Measurements from ENCODE around the gene HIP1R.

DNA sequence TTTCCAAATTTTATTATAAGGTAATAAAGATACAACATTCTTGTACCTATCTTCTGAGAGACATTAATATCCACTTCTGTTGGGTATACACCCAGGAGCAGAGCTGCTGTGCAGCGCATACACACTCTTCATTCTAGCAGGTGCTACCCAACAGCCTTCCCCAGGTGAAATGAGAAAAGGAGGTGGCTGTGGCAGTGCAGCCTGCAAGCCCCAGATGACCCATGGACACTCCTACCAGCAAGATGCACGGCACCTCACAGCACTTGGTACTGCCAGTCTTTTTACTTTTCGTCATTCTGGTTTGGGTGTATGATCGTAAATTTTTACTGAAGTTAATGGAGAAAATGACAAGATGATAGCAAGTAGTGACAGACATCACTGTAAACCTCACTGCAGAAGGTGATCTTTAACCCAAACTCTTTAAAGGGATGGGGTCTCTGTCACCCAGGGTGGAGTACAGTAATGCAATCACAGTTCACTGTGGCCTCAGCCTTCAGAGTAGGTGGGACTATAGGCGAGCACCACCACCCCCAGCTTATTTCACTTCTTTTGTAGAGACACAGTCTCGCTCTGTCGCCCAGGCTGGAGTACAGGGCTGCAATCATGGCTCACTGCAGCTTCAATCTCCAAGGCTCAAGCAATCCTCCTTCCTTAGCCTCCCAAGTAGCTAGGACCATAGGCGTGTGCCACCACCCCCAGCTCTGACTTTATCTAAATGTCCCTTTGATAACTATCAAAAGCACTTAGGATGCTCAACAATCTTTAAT is 34.1 kb downstream of the HIP1R start:
- TF ChIP-seq TCF7L2 (IDR thresholded peaks at IDR 0.05; ENCODE audit: low read depth, low read length) = no peak
- TF ChIP-seq, protein P1, sequence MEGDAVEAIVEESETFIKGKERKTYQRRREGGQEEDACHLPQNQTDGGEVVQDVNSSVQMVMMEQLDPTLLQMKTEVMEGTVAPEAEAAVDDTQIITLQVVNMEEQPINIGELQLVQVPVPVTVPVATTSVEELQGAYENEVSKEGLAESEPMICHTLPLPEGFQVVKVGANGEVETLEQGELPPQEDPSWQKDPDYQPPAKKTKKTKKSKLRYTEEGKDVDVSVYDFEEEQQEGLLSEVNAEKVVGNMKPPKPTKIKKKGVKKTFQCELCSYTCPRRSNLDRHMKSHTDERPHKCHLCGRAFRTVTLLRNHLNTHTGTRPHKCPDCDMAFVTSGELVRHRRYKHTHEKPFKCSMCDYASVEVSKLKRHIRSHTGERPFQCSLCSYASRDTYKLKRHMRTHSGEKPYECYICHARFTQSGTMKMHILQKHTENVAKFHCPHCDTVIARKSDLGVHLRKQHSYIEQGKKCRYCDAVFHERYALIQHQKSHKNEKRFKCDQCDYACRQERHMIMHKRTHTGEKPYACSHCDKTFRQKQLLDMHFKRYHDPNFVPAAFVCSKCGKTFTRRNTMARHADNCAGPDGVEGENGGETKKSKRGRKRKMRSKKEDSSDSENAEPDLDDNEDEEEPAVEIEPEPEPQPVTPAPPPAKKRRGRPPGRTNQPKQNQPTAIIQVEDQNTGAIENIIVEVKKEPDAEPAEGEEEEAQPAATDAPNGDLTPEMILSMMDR (IDR thresholded peaks at IDR 0.05) = no peak
- TF ChIP-seq POLR2AphosphoS5 (IDR thresholded peaks at IDR 0.05; ENCODE audit: low read depth, low read length) = no peak
- TF ChIP-seq, protein P2, sequence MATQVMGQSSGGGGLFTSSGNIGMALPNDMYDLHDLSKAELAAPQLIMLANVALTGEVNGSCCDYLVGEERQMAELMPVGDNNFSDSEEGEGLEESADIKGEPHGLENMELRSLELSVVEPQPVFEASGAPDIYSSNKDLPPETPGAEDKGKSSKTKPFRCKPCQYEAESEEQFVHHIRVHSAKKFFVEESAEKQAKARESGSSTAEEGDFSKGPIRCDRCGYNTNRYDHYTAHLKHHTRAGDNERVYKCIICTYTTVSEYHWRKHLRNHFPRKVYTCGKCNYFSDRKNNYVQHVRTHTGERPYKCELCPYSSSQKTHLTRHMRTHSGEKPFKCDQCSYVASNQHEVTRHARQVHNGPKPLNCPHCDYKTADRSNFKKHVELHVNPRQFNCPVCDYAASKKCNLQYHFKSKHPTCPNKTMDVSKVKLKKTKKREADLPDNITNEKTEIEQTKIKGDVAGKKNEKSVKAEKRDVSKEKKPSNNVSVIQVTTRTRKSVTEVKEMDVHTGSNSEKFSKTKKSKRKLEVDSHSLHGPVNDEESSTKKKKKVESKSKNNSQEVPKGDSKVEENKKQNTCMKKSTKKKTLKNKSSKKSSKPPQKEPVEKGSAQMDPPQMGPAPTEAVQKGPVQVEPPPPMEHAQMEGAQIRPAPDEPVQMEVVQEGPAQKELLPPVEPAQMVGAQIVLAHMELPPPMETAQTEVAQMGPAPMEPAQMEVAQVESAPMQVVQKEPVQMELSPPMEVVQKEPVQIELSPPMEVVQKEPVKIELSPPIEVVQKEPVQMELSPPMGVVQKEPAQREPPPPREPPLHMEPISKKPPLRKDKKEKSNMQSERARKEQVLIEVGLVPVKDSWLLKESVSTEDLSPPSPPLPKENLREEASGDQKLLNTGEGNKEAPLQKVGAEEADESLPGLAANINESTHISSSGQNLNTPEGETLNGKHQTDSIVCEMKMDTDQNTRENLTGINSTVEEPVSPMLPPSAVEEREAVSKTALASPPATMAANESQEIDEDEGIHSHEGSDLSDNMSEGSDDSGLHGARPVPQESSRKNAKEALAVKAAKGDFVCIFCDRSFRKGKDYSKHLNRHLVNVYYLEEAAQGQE (IDR thresholded peaks at IDR 0.05; ENCODE audit: insufficient read depth in 1 of 2, low read depth in 2 of 2, low read length in 1 of 2) = no peak
- TF ChIP-seq SIN3A (IDR thresholded peaks at IDR 0.05; ENCODE audit: borderline replicate concordance, insufficient read depth, low read depth, low read length) = no peak
